ENCODE measurements around the gene SMC4.
"Not testable (repeated sequence)": the region's sequence is repeated elsewhere in the genome, so short reads cannot be mapped to it uniquely, and the experiment has no call there.

The SMC4 gene

DNA sequence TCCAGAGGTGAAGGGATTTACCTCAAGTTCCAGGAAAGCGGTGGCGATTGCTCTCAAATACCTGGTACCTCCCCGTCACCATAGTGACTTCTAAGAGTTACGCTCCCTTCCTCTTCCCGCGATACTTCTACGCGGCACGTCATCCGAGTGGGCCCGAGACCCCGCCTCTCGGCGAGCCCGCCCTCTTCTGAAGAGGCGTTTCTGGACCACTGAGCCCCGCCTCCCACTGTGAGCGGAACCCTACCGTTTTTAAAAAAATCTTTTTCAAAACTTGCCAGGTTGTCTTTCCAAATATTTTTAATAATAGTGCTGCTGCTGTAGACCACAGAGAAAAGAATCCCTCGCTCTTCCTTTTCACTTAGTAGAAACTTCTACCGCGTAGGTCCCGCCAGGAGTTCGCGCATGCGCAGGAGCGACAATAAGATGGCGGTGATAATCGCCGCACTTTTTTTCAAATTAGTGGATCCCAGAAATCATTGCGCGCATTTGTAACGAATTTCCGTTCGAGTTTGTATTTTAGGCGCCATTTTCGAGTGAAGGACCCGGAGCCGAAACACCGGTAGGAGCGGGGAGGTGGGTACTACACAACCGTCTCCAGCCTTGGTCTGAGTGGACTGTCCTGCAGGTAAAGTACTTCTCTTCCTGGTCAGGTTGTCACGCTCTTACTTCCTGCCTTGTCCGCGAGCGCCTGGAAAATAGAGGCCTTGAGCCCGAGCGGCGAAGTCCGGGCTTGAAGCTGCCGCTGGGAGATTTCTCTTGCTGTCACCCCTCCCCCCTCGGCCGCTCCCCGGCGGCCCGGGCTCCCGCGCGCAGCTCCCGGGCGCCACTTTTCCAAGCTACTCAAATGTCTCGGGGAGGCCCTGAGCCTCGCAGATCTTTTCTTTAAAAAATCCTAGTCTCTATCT lies at the start of gene SMC4, which contains the start of gene IFT80:
Gene SMC4, plus strand, starts transcription at position 526 of the 905 bp plus-strand sequence. CDS start 1,177 bp downstream, outside the sequence.
Gene IFT80, minus strand, starts transcription at position 101 of the 905 bp plus-strand sequence. CDS start 14,625 bp downstream, outside the sequence.
- TF ChIP-seq, protein P1, sequence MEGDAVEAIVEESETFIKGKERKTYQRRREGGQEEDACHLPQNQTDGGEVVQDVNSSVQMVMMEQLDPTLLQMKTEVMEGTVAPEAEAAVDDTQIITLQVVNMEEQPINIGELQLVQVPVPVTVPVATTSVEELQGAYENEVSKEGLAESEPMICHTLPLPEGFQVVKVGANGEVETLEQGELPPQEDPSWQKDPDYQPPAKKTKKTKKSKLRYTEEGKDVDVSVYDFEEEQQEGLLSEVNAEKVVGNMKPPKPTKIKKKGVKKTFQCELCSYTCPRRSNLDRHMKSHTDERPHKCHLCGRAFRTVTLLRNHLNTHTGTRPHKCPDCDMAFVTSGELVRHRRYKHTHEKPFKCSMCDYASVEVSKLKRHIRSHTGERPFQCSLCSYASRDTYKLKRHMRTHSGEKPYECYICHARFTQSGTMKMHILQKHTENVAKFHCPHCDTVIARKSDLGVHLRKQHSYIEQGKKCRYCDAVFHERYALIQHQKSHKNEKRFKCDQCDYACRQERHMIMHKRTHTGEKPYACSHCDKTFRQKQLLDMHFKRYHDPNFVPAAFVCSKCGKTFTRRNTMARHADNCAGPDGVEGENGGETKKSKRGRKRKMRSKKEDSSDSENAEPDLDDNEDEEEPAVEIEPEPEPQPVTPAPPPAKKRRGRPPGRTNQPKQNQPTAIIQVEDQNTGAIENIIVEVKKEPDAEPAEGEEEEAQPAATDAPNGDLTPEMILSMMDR (conservative IDR thresholded peaks at IDR 0.05; ENCODE audit: low read length) = no peak
- peak within 1 kb of the TSS; percentile 81 for H3K4me3 ChIP-seq (ENCODE audit: low read length)
- peak; percentile 96 for DNase-seq (ENCODE audit: low read depth)

DNA sequence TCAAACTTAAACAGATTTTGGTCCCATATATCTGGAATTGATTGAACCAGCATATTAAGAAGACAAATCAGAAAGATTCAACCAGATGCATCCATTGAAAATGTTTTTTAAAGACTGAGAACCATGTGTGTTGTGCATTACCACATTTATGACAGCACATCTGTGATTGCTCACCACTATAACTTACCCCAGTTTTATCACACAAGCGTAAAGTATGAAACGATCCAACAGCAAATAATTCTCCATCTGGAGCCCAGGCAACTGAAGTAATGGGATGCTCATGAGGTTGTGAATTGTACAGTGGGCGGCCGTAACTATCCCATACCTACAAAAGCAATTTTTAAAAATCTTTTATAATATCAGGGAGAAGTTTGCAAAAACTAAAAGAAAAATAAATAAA lies 43.6 kb upstream of the SMC4 start:
- peak; percentile 25 for DNase-seq (ENCODE audit: low read depth)
- TF ChIP-seq, protein P1 (conservative IDR thresholded peaks at IDR 0.05; ENCODE audit: low read length) = no peak
- H3K4me3 ChIP-seq (ENCODE audit: low read length) = no peak overlapping the region

DNA sequence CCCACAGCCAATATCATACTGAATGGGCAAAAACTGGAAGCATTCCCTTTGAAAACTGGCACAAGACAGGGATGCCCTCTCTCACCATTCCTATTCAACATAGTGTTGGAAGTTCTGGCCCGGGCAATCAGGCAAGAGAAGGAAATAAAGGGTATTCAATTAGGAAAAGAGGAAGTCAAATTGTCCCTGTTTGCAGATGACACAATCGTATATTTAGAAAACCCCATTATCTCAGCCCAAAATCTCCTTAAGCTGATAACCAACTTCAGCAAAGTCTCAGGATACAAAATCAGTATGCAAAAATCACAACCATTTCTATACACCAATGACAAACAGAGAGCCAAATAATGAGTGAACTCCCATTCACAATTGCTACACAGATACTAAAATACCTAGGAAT lies 36.6 kb upstream of the SMC4 start:
- not testable (repeated sequence) for H3K4me3 ChIP-seq (ENCODE audit: low read length); DNase-seq (ENCODE audit: low read depth)

DNA sequence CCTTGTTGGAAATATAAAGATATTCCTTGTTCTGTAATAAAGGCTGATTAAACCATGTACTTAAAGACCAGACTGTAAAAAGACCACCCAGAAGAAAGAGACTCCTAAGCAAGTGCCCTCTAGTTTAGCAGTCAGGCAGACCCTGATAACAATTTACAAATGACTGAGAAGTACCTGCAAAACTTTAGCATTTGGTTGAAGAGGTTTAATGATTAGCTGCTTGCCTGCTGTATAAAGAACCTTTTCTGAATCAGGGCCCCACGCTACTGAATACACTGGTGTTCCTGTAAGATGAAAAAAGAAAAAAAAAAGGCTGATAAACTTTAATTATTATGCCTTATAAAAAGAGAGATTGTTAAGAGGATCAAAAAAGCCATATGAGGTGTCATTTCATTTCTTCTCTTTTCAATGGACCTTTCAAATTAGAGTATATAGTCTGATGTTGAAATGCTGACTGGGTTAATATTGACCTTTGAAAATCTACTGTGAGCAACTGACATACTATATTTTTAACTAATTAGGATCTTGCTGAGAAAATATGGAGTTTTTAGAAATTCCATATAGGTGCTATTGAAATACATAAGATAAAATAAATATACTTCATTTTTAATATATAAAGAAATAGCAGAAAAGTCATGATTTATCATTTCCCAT lies 33.5 kb upstream of the SMC4 start:
- H3K4me3 ChIP-seq (ENCODE audit: low read length) = no peak overlapping the region
- TF ChIP-seq, protein P1 (conservative IDR thresholded peaks at IDR 0.05; ENCODE audit: low read length) = no peak
- DNase-seq (ENCODE audit: low read depth) = no peak

DNA sequence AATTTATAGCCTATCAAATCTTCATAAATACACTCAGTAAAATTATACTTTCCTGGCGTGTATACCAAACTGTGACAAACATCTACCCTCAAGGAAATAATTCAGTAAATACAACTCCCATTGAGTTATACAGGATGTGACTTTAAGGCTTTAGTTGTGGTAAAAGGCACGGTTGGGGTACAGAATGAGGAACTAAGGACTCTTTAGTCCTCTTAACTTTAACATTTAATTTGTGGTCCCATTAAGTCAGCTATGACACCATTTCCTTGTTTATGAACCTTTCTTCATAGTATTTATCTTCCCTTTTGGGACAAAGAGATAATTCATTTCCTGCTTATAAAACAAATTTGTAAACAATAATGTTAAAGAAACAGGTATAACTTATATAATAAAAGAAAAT lies 30.6 kb upstream of the SMC4 start:
- no peak for DNase-seq (ENCODE audit: low read depth)
- TF ChIP-seq, protein P1 (conservative IDR thresholded peaks at IDR 0.05; ENCODE audit: low read length) = no peak
- no peak overlapping the region for H3K4me3 ChIP-seq (ENCODE audit: low read length)

DNA sequence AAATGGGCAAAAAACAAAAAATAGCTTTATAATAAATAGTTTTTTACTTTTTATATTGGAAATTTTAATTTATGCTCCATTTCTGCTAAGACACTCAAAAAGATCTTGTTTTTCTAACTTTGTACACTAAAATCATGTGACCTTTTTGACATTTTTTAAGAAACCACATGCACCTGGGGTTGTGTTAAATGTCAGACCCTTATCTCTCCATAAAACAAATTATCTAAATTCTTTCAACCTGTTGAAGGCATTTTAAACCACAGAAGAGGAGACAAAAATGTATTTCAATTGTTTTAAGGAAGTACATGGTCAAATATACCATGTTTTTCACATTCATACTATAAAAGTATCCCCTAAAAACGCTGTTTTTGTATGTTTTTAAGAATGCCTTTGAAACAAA lies 29.7 kb upstream of the SMC4 start:
- H3K4me3 ChIP-seq (ENCODE audit: low read length) = no peak overlapping the region
- TF ChIP-seq, protein P1 (conservative IDR thresholded peaks at IDR 0.05; ENCODE audit: low read length) = no peak
- DNase-seq (ENCODE audit: low read depth) = no peak

DNA sequence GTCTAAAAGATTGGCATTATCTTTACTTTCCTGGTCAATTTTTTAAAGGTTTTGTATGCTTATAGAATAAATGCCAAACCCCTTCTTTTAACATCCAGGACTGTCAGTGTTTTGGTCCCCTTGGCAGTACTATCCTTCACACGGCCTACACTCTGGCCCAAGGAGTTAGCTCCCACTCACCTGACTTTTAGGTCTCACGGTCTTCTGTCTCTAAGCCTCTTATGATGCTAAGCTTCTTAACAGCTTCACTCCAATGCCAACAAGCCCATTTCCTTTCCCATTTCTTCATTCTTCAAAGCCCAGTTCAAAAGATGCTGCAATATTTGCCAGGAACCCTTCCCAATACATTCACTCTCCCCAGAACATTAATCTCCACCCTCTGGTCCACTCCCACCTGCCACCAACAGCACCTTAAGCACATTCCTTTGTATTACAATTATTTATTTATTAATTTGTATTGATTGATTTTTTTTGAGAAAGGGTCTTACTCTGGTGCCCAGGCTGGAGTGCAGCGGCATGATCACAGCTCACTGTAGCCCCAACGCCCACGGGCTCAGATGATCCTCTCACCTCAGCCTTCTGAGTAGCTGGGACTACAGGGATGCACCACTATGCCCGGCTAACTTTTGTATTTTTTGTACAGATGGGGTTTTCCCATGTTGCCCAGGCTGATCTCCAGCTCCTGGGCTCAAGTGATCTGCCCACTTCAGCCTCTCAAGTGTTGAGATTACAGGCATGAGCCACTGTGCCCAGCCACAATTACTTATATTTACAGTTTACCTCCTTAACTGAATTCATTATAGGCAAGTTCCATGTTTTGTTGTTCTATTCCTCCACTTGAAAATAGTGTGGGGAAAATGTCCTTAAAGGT lies 28.2 kb upstream of the SMC4 start:
- no peak overlapping the region for H3K4me3 ChIP-seq (ENCODE audit: low read length)
- TF ChIP-seq, protein P1 (conservative IDR thresholded peaks at IDR 0.05; ENCODE audit: low read length) = no peak
- no peak for DNase-seq (ENCODE audit: low read depth)

Data from AG10803 (cell line).